T-helper 22 cell (primary cell): Measurements from ENCODE around the gene LRP4.

Experiments
- DNase-seq: peaks from one replicate; pipeline ENCODE4 v3.0.0-alpha.2; 2020; ENCODE audit warnings: low read depth

The LRP4 gene

DNA sequence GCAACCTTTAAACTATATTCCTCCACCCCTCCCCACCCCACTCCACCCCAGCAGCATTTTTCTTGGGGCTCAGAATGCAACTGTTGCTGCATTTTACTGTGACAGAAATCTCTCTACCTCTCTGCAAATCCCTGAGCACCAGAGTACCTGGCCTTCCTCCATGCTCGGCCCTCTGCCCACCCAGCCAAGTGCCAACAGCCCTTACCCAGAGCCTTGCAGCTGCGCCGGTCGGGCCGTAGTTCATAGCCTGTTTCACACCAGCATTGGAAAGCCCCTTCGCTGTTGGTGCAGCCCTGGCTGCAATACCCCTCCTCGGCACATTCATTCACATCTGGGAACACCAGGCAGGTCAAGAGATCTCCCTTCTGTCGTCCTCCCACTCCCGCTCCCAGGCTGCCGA is 23.4 kb downstream of the LRP4 start:
- no peak for DNase-seq

- DNase-seq, result no peak
Observed at GRCh38 chr11:46894506-46894905, 23.8 kb downstream of the LRP4 start.

DNA sequence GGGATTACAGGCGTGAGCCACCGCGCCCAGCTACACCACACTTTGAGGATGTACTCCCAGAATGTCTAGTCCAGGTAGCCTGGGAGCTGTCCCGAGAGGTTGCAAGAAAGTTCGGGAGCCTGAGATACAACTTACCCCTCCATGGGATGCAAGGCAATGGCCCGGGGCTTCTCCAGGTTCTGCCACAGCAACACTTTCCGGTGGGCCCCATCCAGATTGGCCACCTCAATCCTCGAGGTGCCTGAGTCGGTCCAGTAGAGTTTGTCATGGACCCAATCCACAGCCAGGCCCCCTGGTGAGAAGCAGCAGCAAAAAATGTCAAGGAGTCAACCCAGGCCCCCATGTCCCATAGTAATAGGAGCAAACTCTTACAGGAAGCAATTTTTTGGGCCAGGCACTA is 25.5 kb downstream of the LRP4 start:
- DNase-seq, result no peak

GRCh38 chr11:46892109-46892508 is 26.2 kb downstream of the LRP4 start:
- no peak for DNase-seq

DNA sequence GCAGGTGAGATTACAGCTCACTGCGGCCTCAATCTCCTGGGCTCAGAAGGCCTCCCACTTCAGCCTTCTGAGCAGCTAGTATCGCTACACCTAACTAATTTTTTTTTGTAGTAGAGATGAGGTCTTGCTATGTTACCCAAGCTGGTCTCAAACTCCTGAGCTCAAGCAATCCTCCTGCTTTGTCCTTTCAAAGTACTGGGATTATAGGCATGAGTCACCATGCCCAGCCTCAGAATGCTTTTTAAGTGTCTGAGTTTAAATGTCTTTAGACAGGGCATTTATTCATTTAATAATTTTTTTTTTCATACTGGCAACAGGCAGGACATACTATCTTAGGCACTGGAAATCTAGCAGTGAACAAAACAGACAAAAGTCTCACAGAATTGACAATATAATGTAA is 27.7 kb downstream of the LRP4 start:
- DNase-seq, result no peak

- peak; percentile 23 for DNase-seq
Observed at GRCh38 chr11:46889689-46890475, 28.5 kb downstream of the LRP4 start.

- no peak for DNase-seq
Observed at GRCh38 chr11:46889251-46889650, 29.1 kb downstream of the LRP4 start.

DNA sequence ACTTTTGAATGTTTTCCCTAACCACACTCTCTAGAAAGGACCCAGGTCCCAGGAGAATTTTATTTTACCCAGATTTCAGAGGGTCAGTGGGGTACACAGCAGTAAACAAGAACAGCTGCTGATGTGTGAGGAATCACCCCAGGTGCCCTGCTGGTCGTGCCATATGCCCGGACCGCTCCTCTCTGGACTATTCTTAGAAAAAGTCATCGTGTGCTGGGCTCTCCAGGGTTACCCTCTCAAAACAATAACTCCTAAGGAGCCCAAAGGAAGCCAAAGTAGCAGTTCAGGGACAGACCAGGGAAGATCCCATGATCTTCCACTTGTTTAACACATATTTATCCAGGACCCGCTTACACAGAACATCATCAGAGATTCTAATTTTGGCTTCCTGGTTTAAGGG is 29.7 kb downstream of the LRP4 start:
- DNase-seq, result no peak

GRCh38 chr11:46886211-46886610 is 32.1 kb downstream of the LRP4 start:
- DNase-seq, result no peak

DNA sequence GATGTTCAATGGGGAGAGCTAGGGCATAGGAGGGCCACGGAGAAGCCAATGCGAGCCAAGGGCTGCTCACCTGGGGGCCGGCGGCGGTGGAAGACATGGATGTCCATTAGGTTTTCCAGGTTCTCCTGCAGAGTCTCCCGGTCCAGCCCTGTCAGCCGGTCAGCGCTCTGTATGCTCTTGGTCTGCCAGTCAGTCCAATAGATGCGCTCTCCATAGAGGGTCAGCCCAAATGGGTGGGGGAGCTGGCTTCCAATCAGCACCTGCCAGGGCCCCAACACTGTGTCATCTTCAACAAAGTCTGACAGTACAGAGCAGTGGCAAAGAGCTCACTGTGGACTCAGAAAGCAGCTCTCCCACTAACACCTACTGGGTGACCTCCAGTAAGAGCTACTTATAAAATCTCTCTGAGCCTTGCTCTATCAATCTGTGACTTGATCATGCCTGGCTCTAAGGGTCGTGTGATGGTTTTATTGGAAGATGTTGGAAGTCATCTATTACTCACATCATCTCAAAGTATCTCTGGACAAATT is 39.2 kb downstream of the LRP4 start:
- no peak for DNase-seq

GRCh38 chr11:46877580-46877979 is 40.8 kb downstream of the LRP4 start:
- DNase-seq, result no peak

GRCh38 chr11:46876471-46876870 is 41.9 kb downstream of the LRP4 start:
- DNase-seq, result no peak

- DNase-seq, result no peak
Observed at GRCh38 chr11:46874586-46874985, 43.8 kb downstream of the LRP4 start.

- no peak for DNase-seq
Observed at GRCh38 chr11:46868912-46869311, 49.4 kb downstream of the LRP4 start.

GRCh38 chr11:46865340-46865739 is 53.0 kb downstream of the LRP4 start:
- no peak for DNase-seq

DNA sequence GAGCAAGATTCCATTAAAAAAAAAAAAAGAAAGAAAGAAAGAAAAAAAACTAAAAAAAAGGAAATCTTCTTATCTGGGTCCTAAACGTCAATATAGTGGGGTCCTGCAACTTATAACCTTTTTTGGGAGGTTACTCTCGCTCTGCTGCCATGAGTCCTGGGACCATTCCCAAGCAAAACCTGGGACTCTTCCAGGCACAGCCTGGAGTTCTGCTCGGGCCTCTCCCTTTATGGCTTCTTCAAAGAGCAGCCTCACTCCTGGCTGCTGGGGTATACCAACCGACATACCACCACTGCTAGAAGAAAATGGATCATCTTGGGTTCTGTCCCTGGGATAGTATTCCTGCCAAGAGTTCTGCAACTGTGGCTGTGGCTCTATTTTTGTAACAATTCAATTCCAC is 58.1 kb downstream of the LRP4 start:
- DNase-seq, result no peak

- no peak for DNase-seq
Observed at GRCh38 chr11:46858920-46859546, 59.3 kb downstream of the LRP4 start.

DNA sequence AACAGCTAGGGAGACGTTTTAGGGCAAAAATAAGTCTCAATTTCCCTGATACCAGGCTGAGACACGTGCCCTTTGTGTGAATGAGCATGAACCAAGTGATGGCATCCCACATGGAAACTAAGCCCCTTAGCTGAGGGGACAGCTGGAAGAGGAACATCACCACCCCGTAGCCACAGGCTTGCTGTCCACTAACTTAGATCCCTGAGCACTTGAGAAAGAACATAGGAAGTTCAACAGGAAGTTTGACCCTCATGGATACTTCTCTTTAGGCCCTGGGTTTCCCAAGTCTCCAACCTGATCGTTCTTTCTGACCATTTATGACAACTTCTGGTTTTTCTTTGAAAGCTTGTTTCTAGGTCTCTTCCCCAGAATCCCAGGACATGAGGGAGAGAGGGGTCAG is 60.7 kb downstream of the LRP4 start:
- DNase-seq, result no peak

- no peak for DNase-seq
Observed at GRCh38 chr11:46856605-46857343, 61.6 kb downstream of the LRP4 start.

DNA sequence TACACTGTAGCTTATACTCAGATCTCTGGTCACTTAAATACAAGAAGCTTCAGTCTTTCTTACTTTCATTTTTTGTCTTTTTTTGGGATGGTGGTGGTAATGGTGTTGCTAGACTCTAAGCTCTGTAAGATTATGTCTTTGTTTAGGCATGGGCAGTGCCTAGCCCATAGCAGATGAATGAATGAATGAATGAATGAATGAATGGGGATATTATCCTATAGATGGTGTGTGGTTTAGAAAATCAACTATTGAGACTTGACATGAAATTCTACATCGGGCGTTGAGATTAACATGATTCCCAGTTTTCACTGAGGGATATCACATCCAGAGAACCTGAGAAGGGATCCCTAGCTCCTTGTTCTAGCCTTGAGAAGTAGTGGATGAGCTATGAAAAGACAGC is 62.5 kb downstream of the LRP4 start:
- no peak for DNase-seq

DNA sequence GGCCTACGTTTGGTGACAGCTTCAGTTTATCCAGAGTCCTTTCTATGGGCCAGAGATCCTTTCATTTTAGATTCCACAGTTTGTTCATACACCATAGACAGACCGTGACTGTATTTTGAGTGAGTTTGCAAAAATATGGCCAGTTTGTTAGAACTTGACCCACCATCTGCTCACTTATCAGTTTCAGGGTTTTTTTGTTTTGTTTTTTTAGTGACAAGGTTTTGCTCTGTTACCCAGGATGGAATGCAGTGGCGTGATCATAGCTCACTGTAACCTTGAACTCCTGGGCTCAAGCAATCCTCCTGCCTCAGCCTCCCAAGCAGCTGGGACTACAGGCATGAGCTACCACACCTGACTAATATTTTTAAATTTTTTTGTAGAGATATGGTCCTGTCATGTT is 63.2 kb downstream of the LRP4 start:
- no peak for DNase-seq

- DNase-seq, result no peak
Observed at GRCh38 chr11:46850829-46851380, 67.4 kb downstream of the LRP4 start.

DNA sequence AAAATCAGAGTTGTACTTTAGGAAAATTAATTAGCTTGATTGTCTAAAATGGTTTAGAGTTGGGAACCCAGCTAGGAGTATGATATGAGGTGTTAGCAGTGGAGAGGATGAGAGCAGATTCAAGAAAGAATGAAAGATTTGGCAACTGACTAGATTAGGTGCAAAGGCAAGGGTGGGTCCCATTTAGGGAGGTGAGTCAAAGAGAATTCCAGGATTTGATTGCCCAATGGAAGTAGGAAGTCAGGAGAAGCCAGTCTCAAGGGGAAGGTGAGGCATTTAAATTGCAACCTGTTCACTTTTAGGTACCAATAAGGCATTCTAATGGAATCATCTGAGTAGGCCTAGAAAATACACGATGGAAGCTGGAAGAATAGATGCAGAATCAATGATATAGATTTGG is 68.7 kb downstream of the LRP4 start:
- DNase-seq, result no peak
